Activated T-helper 1 cell treated with Interleukin-2 at 50 U/mL for 16 hours (primary cell): Measurements from ENCODE around the gene NPR3.

ENCODE experiments used
- DNase-seq: peaks from one replicate; pipeline ENCODE4 v3.0.0-alpha.2; 2020; ENCODE audit warnings: low read depth

The NPR3 gene, protein sequence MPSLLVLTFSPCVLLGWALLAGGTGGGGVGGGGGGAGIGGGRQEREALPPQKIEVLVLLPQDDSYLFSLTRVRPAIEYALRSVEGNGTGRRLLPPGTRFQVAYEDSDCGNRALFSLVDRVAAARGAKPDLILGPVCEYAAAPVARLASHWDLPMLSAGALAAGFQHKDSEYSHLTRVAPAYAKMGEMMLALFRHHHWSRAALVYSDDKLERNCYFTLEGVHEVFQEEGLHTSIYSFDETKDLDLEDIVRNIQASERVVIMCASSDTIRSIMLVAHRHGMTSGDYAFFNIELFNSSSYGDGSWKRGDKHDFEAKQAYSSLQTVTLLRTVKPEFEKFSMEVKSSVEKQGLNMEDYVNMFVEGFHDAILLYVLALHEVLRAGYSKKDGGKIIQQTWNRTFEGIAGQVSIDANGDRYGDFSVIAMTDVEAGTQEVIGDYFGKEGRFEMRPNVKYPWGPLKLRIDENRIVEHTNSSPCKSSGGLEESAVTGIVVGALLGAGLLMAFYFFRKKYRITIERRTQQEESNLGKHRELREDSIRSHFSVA

DNA sequence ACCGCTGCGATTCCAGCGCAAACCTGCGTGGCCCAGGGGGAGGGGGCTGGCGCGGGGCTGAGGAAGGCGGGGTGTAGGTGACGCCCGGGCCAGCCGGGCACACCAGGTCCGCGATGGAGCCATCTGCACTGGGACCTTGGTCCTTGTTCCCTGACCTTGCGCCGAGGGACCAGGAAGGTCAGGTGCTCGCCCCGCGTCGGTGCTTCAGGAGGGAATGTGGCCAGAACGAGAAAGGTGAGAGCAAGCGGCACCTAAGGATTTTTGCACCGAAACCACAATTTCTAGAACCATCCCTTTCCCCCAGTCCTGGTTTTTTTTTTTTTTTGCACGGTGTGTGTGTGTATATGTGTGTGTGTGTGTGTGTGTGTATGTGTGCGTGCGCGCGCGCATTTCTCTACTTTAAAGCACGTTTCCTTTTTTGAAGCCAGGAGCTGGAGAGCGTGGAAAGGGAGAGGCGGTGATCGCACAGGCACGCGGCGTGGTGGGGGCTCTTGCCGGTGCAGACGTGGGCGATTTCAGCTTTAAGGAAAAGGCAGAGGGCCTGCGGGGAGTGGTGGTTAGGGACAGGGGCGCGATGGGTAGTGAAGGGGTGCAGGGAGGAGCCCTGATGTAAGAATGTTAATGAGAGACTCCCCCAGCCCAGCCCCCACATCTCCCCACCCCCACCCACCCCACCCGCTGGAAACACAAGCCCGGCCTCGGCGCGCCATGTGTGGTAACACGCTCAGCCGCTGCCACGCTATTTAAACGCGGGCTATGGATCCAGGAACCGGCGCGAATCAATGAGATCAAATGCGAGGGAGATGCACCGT is at the start of gene NPR3:
Gene NPR3, plus strand, starts transcription at position 772 of the 812 bp plus-strand sequence. CDS start 456 bp downstream, outside the sequence.
- DNase-seq = no peak

DNA sequence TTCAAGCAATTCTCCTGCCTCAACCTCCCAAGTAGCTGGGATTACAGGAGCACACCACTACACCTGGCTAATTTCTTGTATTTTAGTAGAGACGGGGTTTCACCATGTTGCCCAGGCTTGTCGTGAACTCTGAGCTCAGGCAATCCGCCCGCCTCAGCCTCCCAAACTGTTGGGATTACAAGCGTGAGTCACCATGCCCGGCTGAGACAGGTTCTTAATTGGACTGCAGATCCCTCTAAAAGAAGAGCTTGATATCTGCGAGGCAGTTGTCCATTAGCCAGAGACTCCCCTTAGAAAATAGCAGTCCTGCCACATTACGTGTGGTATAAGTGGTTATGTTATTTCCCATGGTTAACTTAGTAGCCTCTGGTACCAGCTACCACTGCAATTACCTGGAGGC is 46.6 kb upstream of the NPR3 start:
- no peak for DNase-seq

DNA sequence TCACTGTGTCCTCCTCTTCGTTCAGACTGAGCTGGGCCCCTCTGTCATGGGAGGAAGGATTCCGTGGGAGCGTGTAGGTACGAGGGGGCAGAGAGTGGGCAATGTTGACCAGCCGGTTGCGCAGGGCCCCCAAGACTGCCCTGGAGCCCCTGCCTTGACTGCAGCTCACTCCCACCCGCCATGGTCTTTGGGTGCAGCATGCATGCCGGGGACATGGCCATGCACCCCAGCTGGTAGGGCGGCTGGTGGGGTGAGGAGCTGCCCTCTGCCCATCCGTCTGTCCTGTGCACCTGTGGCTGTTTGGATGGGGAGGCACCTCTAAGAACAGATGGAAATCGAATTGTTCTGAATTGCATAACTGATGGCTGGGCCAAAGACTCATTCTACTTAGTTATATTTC is 42.6 kb upstream of the NPR3 start:
- DNase-seq = no peak

DNA sequence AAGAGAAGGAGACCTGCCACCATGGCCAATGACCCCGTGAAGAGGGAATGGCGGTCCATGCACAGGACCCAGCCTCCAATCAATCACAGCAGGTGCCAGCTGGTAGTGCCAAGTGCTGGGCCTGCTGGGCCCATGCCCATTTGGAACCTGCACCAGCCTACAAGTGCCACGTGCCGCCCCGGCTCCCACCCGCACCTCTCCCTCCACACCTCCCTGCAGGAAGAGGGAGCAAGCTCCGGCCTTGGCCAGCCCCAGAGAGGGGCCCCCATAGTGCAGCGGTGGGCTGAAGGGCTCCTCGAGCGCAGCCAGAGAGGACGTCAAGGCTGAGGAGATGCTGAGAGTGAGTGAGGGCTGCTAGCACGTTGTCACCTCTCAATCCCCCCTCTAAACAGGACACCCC is 37.8 kb upstream of the NPR3 start:
- DNase-seq = no peak

DNA sequence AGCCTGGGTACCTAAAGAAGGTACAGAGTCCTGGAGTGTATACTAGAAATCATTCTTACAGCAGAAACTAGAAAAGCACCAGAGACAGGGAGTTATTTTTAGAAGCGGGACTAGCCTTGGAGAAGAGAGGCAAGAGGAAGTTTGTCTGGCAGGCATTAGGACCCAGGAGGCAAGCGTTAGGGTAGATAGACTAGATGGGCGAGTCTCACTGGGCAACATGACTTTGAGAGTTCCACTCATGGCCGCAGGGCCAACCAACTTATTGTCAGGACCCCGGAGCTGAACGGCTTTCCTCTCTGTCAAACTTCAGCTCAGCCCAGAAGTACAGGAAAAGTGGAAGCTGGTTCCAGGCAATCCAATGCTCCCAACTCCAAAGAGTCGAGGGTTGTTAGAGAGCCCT is 34.1 kb upstream of the NPR3 start:
- no peak for DNase-seq

DNA sequence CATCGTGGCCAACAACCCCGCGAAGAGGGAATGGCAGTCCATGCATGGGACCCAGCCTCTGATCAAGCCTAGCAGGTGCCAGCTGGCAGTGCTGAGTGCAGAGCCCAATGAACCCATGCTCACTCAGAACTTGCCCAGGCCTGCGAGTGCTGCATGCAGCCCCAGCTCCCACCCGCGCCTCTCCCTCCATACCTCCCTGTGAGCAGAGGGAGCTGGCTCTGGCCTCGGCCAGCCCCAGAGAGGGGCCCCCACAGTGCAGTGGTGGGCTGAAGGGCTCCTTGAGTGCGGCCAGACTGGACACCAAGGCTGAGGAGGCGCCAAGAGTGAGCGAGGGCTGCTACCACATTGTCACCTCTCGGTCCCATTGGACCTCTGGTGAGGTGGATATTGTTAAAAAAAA is 32.6 kb upstream of the NPR3 start:
- DNase-seq = no peak

DNA sequence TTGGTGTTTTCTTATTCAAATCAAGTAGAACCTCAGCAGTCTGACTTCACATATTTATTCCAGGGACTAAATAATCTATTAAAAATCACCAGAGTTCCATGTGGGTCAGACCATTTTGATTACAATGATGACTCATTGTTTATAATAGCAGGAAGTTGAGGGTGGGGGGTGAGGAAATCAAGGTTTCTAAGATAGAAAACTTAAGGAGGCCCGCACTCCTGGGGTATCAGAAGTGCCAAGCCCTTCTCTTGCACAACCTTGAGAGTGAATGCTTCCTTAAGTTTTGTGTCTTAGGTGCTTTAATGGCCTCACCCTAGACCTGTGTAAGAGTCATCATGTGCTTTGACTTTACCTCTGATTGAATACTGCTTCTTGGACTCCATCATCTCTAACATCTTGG is 31.9 kb upstream of the NPR3 start:
- no peak for DNase-seq

DNA sequence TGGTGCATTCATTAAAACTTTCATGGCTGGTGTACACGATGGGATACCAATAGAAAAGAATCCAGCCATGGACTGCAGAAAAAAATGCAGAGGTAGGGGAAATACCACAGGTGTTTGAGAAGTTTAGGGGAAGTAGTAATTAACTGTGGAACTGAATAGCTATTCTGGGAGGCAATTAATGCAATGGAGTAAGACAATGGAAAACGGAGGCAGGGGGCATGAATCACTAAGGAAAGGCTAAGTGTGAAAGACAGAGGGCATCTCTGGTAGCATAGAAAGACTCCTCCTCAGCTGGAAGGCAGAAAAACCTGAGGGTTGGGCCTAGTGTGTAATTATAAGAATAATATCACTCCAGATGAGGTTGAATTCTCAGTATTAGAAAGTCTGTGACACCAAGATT is 30.9 kb upstream of the NPR3 start:
- DNase-seq = no peak

DNA sequence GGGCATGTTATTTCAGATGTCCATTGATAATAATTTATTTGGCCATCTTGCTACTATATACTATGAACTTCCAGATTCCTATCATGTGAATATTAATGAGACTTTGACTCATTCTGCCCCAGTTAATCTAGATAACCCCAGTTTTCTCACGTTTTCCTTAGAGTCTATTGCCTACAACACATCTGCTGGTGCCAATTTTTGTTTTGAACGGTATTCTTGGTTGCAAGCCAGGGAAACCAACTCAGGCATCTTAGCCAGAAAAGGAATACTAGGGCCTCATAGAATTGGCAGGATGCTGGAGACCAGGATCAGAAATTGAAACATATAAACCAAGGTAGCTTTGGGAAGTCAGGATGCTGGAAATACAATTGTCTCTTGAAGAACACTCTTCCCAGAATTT is 28.0 kb upstream of the NPR3 start:
- no peak for DNase-seq

DNA sequence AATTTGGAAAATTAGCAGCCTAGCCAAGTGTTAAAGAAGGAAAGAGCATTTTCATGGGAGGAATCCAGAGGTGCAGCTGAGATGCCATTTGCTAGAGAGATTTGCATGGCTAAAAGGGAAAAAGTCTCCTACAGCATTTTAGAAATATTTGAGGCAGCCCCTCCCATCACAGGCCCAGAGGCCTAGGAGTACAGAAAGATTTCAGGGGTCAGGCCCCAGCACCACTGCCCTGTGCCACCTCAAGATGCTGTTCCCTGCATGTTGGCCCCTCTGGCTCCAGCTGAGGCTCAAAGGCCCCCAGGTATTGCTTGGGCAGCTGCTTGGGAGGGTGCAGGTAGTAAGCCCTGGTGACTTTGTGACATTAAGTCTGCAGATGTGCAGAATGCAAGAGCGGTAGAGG is 26.9 kb upstream of the NPR3 start:
- no peak for DNase-seq

DNA sequence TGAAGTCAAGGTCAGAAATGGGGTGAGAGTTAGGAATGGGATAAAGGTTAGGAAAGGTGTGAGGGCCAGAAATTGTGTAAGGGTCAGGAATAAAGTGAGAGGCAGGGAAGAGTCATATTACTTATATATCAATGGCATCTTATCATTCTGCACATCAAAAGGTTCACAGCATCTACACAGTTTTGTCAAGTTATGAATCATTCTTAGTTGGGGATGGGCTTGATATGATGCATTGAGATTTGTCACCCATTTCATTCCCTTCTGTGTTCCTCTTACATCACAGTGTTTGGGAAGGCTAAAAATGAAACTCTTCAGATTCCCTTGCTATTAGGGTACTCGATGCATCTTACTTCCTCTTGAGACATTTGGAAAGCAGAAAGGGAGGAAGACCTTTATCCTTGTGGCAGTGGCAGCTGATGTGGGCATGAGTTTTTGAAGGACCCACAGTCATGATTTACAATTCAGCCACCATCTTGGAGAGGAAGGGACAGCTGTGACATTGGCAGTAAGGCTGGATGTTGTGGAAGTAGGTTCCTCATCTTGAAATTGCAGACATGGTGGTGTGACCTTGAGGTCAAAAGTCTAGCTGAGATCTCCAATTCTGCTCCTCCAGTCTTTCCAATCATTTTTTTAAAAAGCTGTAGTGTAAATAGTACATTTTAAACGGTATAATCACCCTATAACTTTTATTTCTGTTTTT is 24.2 kb upstream of the NPR3 start:
- DNase-seq = no peak

DNA sequence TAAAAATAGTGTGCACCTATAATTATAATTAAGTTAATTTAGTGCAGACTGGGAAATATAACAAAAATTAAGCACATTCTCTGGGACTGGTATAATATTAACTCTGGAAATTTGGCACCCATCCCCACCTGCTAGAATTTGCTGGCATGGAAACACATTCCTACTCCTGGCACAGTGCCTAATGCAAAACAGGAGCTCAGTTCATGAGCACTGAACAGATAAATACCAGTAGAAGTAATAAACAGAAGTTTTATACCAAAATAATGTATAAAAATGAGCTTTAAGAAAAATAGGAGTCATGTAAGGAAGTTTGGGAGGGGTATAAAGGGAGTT is 23.7 kb upstream of the NPR3 start:
- no peak for DNase-seq

DNA sequence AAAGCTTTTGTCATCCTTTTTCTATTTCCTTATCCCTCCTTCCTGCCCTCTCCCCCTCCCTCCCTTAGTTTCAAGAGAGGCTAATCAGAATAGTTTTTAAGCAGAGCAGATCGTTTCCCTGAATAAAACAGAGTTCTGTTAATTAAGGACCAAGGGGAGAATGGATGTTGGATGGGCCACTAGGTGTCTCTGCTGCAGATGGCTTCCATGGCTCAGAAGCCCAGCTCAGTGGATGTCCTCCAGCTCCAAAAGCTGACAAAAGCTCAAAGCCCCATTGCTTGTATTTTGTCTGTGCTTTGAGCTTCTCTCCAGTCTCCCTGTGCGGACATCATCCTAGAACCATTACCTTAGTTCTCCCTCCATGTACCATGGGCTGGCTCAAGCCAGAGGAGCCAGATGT is 21.0 kb upstream of the NPR3 start:
- no peak for DNase-seq

DNA sequence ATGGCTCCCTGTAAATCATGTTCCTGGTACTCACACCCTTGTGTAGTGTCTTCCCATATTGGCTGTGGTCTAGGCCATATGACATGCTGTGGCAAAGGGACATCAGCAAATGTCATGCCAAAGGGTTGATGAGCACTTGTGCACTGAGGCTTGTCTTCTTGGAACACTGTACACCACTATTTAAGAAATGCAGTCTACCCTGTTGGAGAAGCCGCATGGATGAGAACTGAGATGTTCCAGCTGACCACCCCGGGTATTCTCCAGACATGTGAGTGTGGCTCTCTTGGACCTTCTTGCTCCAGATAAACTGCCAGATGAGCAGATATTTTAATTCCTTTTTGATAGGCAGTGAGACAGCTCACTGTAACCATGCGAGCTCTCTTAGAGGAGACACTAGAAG is 20.5 kb upstream of the NPR3 start:
- DNase-seq = no peak

DNA sequence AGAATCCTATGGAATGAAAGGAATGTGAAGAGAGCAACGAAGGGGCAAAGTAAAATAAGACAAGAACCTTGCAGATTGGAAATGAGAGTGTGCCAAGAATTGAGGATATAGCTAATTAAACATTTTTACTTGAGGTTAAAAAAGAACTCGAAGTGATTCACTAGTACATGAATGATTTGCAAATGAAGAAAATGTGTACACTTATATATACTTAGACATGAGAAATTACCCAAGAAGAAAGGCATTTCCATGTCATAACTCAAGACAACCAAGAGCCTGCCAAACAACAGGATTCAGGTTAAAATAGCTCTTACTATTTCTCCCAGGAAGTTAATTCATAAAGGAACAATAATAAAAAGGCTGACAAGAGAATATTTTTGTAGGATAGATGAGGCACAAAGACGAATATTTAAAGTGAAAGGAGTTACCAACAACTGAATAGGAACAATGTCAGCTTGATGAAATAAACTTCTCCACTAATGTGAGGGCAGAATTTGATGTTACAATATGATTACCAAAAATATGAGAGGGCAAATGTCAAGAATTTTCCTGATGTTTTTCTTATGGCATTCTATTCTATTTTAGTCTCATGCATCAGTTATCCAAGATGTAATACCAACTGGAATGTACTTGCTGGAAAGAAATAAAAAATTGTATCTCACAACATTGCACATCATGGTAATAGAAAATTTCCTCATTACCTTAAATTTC is 18.9 kb upstream of the NPR3 start:
- no peak for DNase-seq

DNA sequence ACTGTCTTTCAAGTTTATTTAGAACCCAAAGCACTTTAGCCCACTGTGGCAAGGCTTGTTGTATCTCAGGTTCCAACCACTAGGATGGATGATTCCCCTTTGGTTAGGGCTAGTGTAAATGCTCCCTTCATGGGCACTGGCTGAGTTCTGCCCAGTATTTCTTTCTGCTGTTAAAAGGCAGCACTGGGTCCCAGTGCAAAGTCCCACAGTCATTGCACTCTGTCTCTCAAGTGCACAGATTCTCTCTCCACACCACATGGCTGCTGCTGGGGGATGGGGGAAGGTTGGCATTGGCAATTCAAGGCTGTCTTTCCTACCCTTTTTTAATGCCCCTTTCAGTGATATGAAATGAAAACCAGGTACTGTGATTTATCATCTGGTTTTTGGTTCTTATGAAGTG is 7.2 kb upstream of the NPR3 start:
- no peak for DNase-seq

DNA sequence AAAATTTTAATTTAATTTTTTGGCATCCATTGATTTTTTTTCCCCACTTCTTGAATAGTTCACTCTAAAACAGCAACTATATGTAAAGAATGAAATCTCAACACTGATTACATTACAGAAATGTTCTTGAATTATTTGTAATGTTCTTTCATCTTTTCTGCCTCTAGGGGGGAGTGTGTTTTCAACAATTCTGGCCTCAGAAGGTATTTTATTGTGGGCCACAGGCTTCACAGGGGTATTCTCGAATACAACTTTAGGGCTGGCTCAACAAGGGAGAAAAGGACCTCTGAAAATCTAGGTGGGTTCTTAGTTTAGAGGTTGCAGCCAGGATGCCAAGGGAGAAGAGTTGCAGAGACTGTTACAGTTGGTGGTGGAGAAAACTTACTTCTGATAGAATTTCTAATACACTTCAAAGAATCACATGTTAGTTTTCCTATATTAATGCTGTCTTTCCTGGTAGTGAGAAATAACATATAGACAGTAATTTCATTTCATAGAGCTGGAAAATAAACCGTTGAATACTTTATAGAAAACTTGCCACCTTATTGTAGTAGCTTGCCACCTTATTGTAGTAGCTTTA is 3.6 kb upstream of the NPR3 start:
- no peak for DNase-seq

DNA sequence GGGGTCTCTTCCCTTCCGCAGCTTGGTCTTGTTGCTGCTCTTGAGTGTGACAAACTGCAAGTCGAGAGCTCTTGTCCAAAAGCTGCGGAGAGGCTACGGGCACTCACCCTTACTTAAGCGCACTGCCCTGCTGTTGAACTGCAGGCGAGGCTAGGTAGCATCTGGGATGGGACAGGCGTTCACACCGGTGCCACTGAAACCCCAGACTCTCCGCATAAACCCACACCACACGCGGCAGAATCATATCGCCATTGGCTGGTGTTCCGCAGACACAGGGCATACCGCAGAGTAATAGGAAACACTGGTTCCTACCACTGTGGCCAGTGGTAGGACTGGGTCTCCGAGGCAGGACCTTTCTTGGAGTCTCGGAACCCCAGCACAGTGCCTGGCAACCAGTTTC is 2.2 kb upstream of the NPR3 start:
- DNase-seq = no peak

DNA sequence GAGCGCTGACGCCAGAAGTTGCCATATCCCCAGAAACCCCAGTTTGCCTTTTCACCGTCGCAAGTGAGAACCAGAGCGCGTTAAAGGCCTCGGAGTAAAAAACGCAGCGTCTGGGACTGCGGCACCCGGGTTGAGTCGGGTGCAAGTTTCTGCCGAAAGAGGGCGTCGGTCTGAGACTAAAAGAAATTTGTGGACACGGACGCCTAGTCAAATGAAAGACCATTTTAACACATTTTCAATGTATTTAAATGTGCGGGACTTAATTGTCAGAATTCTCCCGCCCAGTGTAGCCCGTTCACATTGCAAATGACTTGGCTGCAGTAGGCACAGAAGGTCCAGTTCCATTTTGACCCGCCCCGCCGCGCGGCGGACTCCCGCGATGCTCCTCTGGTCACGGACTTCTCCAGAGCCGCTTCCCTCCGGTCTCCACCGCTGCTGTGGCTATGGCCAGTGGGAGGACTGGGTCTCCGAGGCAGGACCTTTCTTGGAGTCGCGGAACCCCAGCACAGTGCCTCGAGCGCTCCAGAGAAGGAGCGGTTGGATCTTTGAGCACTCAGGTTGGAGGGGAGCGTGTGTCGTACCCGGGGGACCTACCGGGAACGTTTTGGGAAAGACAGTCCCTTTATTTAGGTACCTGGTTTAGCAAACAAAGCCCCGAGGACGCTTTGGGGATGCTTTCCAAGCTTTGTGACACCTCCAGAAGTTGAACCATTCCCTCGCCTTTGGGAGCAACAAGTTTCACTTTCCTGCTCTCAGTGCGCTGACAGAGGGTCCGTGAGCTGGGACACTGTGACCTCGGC is 1.2 kb upstream of the NPR3 start:
- DNase-seq = no peak

DNA sequence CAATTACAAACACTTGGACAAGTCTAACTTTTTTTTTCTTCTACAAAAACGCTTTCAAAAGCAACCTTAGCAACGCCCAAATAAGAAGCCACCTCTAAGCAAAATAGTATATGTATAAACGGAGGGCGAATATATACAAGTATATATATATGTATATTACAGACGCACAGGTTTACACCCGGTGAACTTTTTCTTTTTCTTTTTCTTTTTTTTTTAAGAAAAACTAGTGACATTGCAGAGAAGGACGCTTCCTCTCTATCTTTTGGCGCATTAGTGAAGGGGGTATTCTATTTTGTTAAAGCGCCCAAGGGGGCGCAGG is 200 bp downstream of the NPR3 start:
- DNase-seq = no peak
